Thyroid gland (tissue), 4 donors: ENCODE measurements around the gene PYCARD. TPM values are rescaled to one million over a fixed set of nuclear protein-coding genes. Genes with fewer than 3 reads are reported as not detected.
A peak's percentile ranks its signal among the peaks of the same experiment; 100 is the strongest.
"Not testable (repeated sequence)": the region's sequence is repeated elsewhere in the genome, so short reads cannot be mapped to it uniquely, and the experiment has no call there.

Experiments
- DNase-seq, 2 donors: peaks; one replicate each; pipeline ENCODE4 v3.0.0-alpha.2; 2019
- H3K27ac ChIP-seq, 3 donors: fragments of 200-600 bp; sonication (generic); 1 replicate in 2 of 3; 2 replicates in 1 of 3; pipeline ENCODE4 v1.5.1; 2016 to 2019; ENCODE audit warnings: mild to moderate bottlenecking in 1 of 3, moderate library complexity in 1 of 3
- H3K27me3 ChIP-seq: fragments of 200-600 bp; sonication (generic); one replicate; pipeline ENCODE4 v1.5.1; 2019
- H3K36me3 ChIP-seq, 2 donors: fragments of 200-600 bp; sonication (generic); one replicate each; pipeline ENCODE4 v1.5.1; 2016 to 2019
- H3K4me1 ChIP-seq, 2 donors: fragments of 200-600 bp; sonication (generic); one replicate each; pipeline ENCODE4 v1.5.1; 2017 to 2019
- H3K4me3 ChIP-seq, 3 donors: fragments of 200-600 bp; sonication (generic); replicated peaks in 1 of 3; 1 replicate in 2 of 3; 2 replicates in 1 of 3; pipeline ENCODE4 v1.5.1; 2016; ENCODE audit warnings: mild to moderate bottlenecking in 1 of 3
- H3K9me3 ChIP-seq: fragments of 200-600 bp; sonication (generic); one replicate; pipeline ENCODE4 v1.5.1; 2017
- CTCF ChIP-seq, 6 experiments: fragments of 200-600 bp in 3 of 6; fragments of 450-650 bp in 3 of 6; sonication (generic) in 3 of 6; IDR thresholded peaks; one replicate each; pipeline ENCODE4 v1.5.1; 2016 to 2019; ENCODE audit warnings: antibody characterized with exemption in 6 of 6, mild to moderate bottlenecking in 2 of 6, inconsistent platforms in 1 of 6, moderate library complexity in 1 of 6
- POLR2A ChIP-seq, 2 donors: fragments of 450-650 bp; IDR thresholded peaks; one replicate each; pipeline ENCODE4 v1.6.1; 2017; ENCODE audit warnings: antibody characterized with exemption in 2 of 2, mild to moderate bottlenecking in 2 of 2, moderate library complexity in 1 of 2
- WGBS, 2 donors: methylation state at CpG; one replicate each; pipeline ENCODE4 v1.1.5; 2017; 5-methylcytosine and 5-hydroxymethylcytosine counted together
- intact Hi-C: fragments of 100-400 bp; cut with DNase I; formaldehyde crosslinking; loops from one replicate; pipeline ENCODE4 v1.15.1; 2023
- small RNA-seq: library from RNA; depleted of rRNA; stranded (forward); fragments of <200 nt; gene quantifications from one replicate; pipeline ENCODE3, GENCODE V24; 2016
- total RNA-seq, 4 donors: library from RNA; depleted of rRNA; stranded (reverse); fragments of >200 nt; gene quantifications; one replicate each; pipeline ENCODE4 v1.2.3, GENCODE V29; 2016

Gene PYCARD
- total RNA-seq, 4 donors from 2014 or later: 4.8 to 21.4 (median 12.4) TPM

GRCh38 chr16:31177136-31177535 lies 25.4 kb downstream of the PYCARD start:
- Histone ChIP-seq H3K27ac (no peak overlapping the region), H3K36me3 (no peaks in the 10 kb centered on the region), H3K27me3 (no peaks in the 10 kb centered on the region), H3K4me3 (no peak overlapping the region), H3K9me3 (no peaks in the 10 kb centered on the region), H3K4me1 (peaks cover 10 to 19% of the 10 kb centered on the region in 2 donors)
- 54 to 60% methylated on average over 3 of the region's 3 CpGs for WGBS, 2 donors
- no peak for TF ChIP-seq CTCF (IDR thresholded peaks at IDR 0.05)
- TF ChIP-seq POLR2A (IDR thresholded peaks at IDR 0.05): no peak
- DNase-seq: no peak
- intact Hi-C loops: loop anchor here (10.0 kb wide), 1 partner anchor 82 kb away; the partner anchor contains the start of gene VKORC1

GRCh38 chr16:31170048-31170447 lies 32.5 kb downstream of the PYCARD start:
- not testable (repeated sequence) for DNase-seq, H3K4me1 ChIP-seq, H3K4me3 ChIP-seq, H3K9me3 ChIP-seq, H3K27me3 ChIP-seq, H3K36me3 ChIP-seq
- H3K27ac ChIP-seq: peak overlapping the region in 1 of 3 donors; percentile 49
- WGBS, 2 donors: 0% methylated on average over 1 of the region's 2 CpGs; no CpG with 5 or more reads in 1 of the 2 donors
- intact Hi-C loops: loop anchor here (10.0 kb wide), 1 partner anchor 75 kb away; the partner anchor contains the start of gene VKORC1

GRCh38 chr16:31168848-31169247 lies 33.7 kb downstream of the PYCARD start:
- intact Hi-C loops: no loop called here
- Histone ChIP-seq H3K4me1 (peaks cover 0 to 9% of the 10 kb centered on the region in 2 donors), H3K4me3 (no peak overlapping the region), H3K27ac (no peak overlapping the region), H3K36me3 (no peaks in the 10 kb centered on the region), H3K27me3 (no peaks in the 10 kb centered on the region), H3K9me3 (no peaks in the 10 kb centered on the region)
- TF ChIP-seq POLR2A (IDR thresholded peaks at IDR 0.05) (no peak), CTCF (IDR thresholded peaks at IDR 0.05) (no peak)
- DNase-seq: no peak
- WGBS, 2 donors: 79 to 80% methylated on average over 2 of the region's 2 CpGs

- TF ChIP-seq CTCF (IDR thresholded peaks at IDR 0.05) (no peak), POLR2A (IDR thresholded peaks at IDR 0.05) (no peak)
- no peak overlapping the region for H3K4me3 ChIP-seq
- no peak overlapping the region for H3K27ac ChIP-seq
- no peak for DNase-seq
- no peaks in the 10 kb centered on the region for H3K36me3 ChIP-seq
- H3K27me3 ChIP-seq: no peaks in the 10 kb centered on the region
- 91 to 93% methylated on average over 8 of the region's 8 CpGs for WGBS, 2 donors
- peaks cover 0 to 9% of the 10 kb centered on the region in 2 donors for H3K4me1 ChIP-seq
- intact Hi-C loops: no loop called here
- no peaks in the 10 kb centered on the region for H3K9me3 ChIP-seq
These were observed 35.2 kb downstream of the PYCARD start for GRCh38 chr16:31167315-31167714.

GRCh38 chr16:31157136-31157535 lies 45.4 kb downstream of the PYCARD start:
- Histone ChIP-seq H3K4me1 (no peaks in the 10 kb centered on the region), H3K27ac (no peak overlapping the region), H3K36me3 (no peaks in the 10 kb centered on the region), H3K27me3 (no peaks in the 10 kb centered on the region), H3K9me3 (no peaks in the 10 kb centered on the region), H3K4me3 (no peak overlapping the region)
- no peak for TF ChIP-seq POLR2A (IDR thresholded peaks at IDR 0.05)
- TF ChIP-seq CTCF (IDR thresholded peaks at IDR 0.05): no peak
- 37 to 39% methylated on average over 8 of the region's 8 CpGs for WGBS, 2 donors
- DNase-seq: no peak
- intact Hi-C loops: no loop called here

Small RNAs within 50 kb of the gene (small RNA-seq; reads per million reads assigned to genes)
- gene AC009088.4: not detected
- not detected for gene NDUFA3P6

Other genes with a start within 250 kb of the PYCARD start
- gene SETD1A, start 245.0 kb downstream of the PYCARD start, total RNA-seq: 10 to 100 TPM in 2 of 4 donors, 1 to 10 TPM in 2; 7.7 to 11.4 (median 9.2) TPM
- 10 to 100 TPM in 2 of 4 donors, 1 to 10 TPM in 2; 4.0 to 13.8 (median 10.9) TPM for gene HSD3B7, start 217.6 kb downstream of the PYCARD start, total RNA-seq
- gene STX1B, start 192.1 kb downstream of the PYCARD start, total RNA-seq: under 1 TPM in 2 of 4 donors, not detected in 2; 0.34 to 0.40 TPM
- gene STX4, start 169.2 kb downstream of the PYCARD start, total RNA-seq: 10 to 100 TPM; 26.8 to 47.6 (median 39.9) TPM
- 10 to 100 TPM in 3 of 4 donors, 1 to 10 TPM in 1; 9.0 to 15.2 (median 11.9) TPM for gene ZNF668, start 128.5 kb downstream of the PYCARD start, total RNA-seq
- 10 to 100 TPM; 13.3 to 20.1 (median 17.7) TPM for gene ZNF646, start 128.3 kb downstream of the PYCARD start, total RNA-seq
- gene PRSS53, start 113.8 kb downstream of the PYCARD start, total RNA-seq: 1 to 10 TPM in 3 of 4 donors, under 1 TPM in 1; 0.93 to 1.9 (median 1.6) TPM
- 100 to 1,000 TPM in 2 of 4 donors, 10 to 100 TPM in 2; 58.7 to 145 (median 104) TPM for gene VKORC1, start 108.0 kb downstream of the PYCARD start, total RNA-seq
- gene BCKDK, start 94.4 kb downstream of the PYCARD start, total RNA-seq: 10 to 100 TPM; 30.1 to 52.0 (median 40.5) TPM
- 100 to 1,000 TPM in 3 of 4 donors, 10 to 100 TPM in 1; 90.0 to 121 (median 113) TPM for gene KAT8, start 85.1 kb downstream of the PYCARD start, total RNA-seq
- 10 to 100 TPM; 42.1 to 89.9 (median 72.8) TPM for gene PRSS8, start 67.0 kb downstream of the PYCARD start, total RNA-seq
- gene PRSS36, start 52.7 kb downstream of the PYCARD start, total RNA-seq: 1 to 10 TPM; 1.4 to 6.6 (median 3.0) TPM
- 10 to 100 TPM; 41.7 to 88.5 (median 70.5) TPM for gene FUS, start 22.6 kb downstream of the PYCARD start, total RNA-seq
- gene TRIM72, start 11.4 kb upstream of the PYCARD start, total RNA-seq: under 1 TPM in 2 of 4 donors, not detected in 2; under 0.01 to 0.11 TPM
- gene PYDC1, start 14.4 kb upstream of the PYCARD start, total RNA-seq: not detected
- 1 to 10 TPM; 2.8 to 5.0 (median 4.0) TPM for gene ITGAM, start 57.2 kb upstream of the PYCARD start, total RNA-seq
- 1 to 10 TPM in 3 of 4 donors, under 1 TPM in 1; 0.11 to 3.2 (median 2.2) TPM for gene ITGAX, start 152.4 kb upstream of the PYCARD start, total RNA-seq
- not detected for gene ITGAD, start 190.6 kb upstream of the PYCARD start, total RNA-seq
- not detected for gene COX6A2, start 225.6 kb upstream of the PYCARD start, total RNA-seq
- gene ZNF843, start 240.0 kb upstream of the PYCARD start, total RNA-seq: 1 to 10 TPM in 3 of 4 donors, under 1 TPM in 1; 0.40 to 1.8 (median 1.5) TPM